Activated T-helper 17 cell treated with anti-CD3 and anti-CD28 coated beads, Interleukin-2, amount 50 U/mL, for 72 hours (primary cell): ENCODE data around the gene VPREB1. TPM values are rescaled to one million over a fixed set of nuclear protein-coding genes. Genes with fewer than 3 reads are reported as not detected.

ENCODE experiments used
- ATAC-seq: fragments of 150-1000 bp; cut with Tn5 transposase; replicated peaks from 2 replicates; pipeline ENCODE4 v1.10.0; 2021; ENCODE audit warnings: mild to moderate bottlenecking, moderate library complexity
- H3K27ac Mint-ChIP-seq: one replicate; pipeline ENCODE4 v1.8.0; 2022; ENCODE audit warnings: mixed read lengths
- H3K27me3 Mint-ChIP-seq: one replicate; pipeline ENCODE4 v1.8.0; 2022; ENCODE audit warnings: mixed read lengths
- H3K36me3 Mint-ChIP-seq: one replicate; pipeline ENCODE4 v1.8.0; 2022; ENCODE audit warnings: low read depth, mild to moderate bottlenecking, mixed read lengths
- H3K4me1 Mint-ChIP-seq: one replicate; pipeline ENCODE4 v1.8.0; 2022; ENCODE audit warnings: mixed read lengths
- H3K4me3 Mint-ChIP-seq: one replicate; pipeline ENCODE4 v1.8.0; 2022; ENCODE audit warnings: mild to moderate bottlenecking, mixed read lengths
- H3K9me3 Mint-ChIP-seq: one replicate; pipeline ENCODE4 v1.8.0; 2022; ENCODE audit warnings: mixed read lengths
- total RNA-seq, 2 donors: library from RNA; stranded (reverse); gene quantifications; one replicate each; pipeline ENCODE4 v1.2.3, GENCODE V29; 2022

The VPREB1 gene
- total RNA-seq, 2 donors from 2014 or later = not detected

DNA sequence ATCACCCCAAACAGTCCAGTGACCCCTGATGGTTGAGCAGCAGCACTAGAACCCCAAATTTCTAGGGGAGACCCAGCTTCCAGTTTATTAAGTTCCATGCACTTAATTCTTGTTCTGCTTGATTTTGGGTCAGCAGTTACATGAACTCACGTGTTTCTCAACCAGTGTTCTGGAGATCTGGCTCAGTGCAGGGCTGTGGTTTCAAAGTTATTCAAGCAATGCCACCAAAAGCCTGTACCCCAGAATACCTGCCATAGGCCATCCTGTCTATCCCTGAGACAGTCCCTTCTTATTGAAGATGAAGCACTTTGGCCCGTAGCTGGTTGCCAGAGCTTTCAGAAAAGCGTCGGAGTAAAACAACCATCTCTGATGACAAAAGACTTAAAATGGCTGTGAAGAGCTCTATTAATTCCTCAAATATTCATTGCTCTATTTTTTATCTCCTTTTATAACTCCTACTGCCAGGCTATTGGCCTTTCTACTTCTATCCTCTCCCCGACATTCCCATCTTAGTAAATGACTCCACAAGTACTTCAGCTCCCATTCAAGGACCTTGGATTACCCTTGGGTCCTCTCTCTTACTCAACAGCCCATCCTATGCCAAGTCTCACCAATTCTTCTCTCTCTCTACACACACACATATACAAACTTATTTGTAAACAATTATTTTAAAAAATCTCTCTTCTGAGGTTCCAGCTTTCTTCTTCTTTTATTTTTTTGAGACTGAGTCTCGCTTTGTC is 18.0 kb upstream of the VPREB1 start:
- no peaks in the 10 kb centered on the region for H3K4me1 Mint-ChIP-seq
- no peaks in the 10 kb centered on the region for H3K36me3 Mint-ChIP-seq
- H3K4me3 Mint-ChIP-seq = no peak overlapping the region
- H3K27me3 Mint-ChIP-seq = no peaks in the 10 kb centered on the region
- ATAC-seq = no peak
- no peaks in the 10 kb centered on the region for H3K9me3 Mint-ChIP-seq
- no peak overlapping the region for H3K27ac Mint-ChIP-seq

DNA sequence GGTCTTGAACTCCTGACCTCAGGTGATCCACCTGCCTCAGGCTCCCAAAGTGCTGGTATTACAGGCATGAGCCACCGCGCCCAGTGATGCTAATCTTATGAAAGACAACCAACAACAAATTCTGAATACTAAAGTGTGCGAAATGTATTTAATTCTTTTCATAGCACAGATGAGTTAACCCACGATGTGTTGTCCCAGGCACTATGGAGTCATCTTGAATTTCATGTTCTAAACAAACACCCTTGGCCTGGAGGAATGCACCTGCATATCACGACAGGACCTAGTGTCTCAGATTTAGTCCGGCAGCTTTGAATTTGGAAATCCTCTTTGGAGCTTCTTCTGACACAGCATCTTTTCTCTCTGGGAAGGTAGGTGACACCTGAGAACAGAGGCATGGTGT is 16.2 kb upstream of the VPREB1 start:
- Mint-ChIP-seq H3K9me3 (no peaks in the 10 kb centered on the region), H3K4me1 (no peaks in the 10 kb centered on the region), H3K4me3 (no peak overlapping the region), H3K27me3 (no peaks in the 10 kb centered on the region), H3K36me3 (no peaks in the 10 kb centered on the region), H3K27ac (no peak overlapping the region)
- no peak for ATAC-seq

DNA sequence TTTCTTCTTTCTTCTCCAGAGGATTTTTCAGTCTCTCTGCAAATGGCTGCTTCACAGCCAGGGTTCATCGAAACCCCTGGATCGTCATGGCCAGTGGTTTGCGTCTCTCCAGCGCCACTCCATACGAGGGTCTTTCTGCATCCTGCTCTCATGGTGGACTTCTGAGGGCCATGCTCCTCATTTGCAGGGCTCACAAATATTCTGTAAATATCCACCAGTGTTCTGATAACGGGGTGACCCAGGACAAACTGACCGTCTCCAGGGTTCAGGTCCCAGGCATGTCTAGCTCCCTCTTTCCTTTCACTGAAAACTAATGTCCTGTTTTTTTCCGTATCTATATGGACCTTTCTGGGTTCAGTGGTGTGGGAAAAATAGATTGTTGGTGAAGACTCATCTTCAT is 15.7 kb upstream of the VPREB1 start:
- Mint-ChIP-seq H3K27me3 (no peaks in the 10 kb centered on the region), H3K4me3 (no peak overlapping the region), H3K4me1 (no peaks in the 10 kb centered on the region), H3K36me3 (no peaks in the 10 kb centered on the region), H3K9me3 (no peaks in the 10 kb centered on the region), H3K27ac (no peak overlapping the region)
- ATAC-seq = no peak

DNA sequence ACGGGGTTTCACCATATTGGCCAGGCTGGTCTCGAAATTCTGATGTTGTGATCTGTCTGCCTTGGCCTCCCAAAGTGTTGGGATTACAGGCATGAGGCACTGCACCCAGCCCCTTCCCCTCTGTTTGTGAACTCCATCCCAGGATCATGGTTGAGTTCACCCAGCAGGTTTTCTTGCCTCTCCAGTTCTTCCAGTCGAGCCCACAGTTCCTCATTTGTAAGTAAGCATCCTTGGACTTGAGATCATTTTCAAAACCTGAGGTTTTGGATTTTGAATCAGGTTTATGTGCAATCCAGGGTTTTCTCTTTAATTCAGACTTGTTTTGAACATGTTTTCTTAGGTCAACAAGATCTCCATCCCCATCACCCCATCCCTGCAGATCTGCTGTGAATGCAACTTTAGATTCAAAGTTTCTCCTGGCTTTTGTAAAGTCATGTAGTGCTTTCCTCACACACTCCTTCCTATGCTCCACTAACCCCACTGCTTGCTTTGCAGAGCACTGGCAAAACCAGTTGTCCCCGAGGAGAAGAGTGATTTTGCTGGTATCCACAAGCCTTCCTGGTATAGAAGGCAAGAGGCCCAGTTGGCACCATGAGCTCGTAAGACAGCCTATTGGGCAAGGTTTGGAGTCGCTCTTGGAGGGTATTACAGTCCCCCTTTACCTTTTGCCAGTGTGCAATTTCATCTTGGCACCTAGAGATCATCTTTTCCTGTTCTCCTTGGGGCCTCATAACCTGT is 14.7 kb upstream of the VPREB1 start:
- H3K27me3 Mint-ChIP-seq = no peaks in the 10 kb centered on the region

DNA sequence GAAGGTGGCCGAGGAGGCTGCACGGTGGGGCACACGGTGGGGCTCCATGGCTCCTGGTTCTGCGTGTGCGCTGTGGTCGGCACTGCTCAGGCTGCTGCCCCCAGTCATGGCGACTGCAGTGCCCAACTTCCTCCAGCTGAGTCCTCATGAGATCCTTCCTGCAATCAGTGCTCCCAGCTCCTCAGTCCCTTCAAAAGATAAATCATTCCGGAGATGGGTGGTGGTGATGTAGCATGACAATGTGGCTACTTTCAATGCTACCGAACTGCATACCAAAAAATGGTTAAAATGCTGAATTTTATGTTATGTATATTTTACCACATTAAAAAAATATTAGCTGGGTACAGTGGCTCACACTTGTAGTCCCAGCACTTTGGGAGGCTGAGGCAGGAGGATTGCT is 14.1 kb upstream of the VPREB1 start:
- no peak for ATAC-seq
- no peaks in the 10 kb centered on the region for H3K36me3 Mint-ChIP-seq
- no peaks in the 10 kb centered on the region for H3K9me3 Mint-ChIP-seq
- H3K4me3 Mint-ChIP-seq = no peak overlapping the region
- no peak overlapping the region for H3K27ac Mint-ChIP-seq
- H3K4me1 Mint-ChIP-seq = no peaks in the 10 kb centered on the region
- no peaks in the 10 kb centered on the region for H3K27me3 Mint-ChIP-seq

More for the DNA sequence above, 14.7 kb upstream of the VPREB1 start:
- H3K4me3 Mint-ChIP-seq = no peak overlapping the region
- H3K36me3 Mint-ChIP-seq = no peaks in the 10 kb centered on the region
- no peak overlapping the region for H3K27ac Mint-ChIP-seq
- no peaks in the 10 kb centered on the region for H3K9me3 Mint-ChIP-seq
- no peaks in the 10 kb centered on the region for H3K4me1 Mint-ChIP-seq
- no peak for ATAC-seq

DNA sequence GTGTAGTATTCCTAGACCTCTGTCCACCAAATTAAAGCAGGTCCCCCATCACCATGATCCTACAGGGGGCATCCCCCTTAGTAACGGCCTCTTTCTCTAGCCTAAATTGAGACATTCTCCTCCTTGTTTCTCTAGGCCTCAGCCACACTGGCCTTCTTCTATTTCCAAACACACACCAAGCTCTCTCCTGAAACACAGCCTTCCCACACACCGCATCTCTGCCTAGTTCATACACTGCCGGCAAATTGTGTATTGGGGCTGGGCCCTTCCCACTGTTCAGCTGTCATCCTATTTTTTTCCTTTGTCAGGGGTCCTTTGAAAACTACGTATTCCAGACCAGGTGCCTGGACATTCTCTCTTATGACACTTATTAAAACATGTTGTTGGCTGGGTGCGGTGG is 11.5 kb upstream of the VPREB1 start:
- Mint-ChIP-seq H3K4me1 (no peaks in the 10 kb centered on the region), H3K9me3 (no peaks in the 10 kb centered on the region), H3K4me3 (no peak overlapping the region), H3K36me3 (no peaks in the 10 kb centered on the region), H3K27ac (peak overlapping the region; percentile 6), H3K27me3 (no peaks in the 10 kb centered on the region)
- no peak for ATAC-seq

DNA sequence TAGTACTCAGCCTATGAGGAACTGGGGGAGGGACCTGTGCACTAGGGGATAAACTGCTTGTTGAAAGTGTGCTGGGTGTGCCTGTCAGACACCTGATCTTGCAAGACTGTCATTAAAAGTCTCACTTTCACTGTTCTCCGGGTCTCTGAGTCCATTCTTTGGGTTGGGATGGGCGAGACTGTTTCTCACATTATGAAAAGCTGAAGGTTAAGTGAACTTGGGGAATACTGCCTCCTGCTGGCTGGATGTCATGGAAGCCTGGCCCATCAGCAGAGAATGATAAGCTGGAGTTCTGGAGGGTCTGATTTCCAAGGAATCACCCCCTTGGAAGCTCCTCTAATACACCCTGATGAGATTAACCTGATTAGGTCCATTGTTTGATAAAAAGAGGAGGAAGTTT is 9.0 kb upstream of the VPREB1 start:
- Mint-ChIP-seq H3K9me3 (no peaks in the 10 kb centered on the region), H3K36me3 (no peaks in the 10 kb centered on the region), H3K27ac (peak overlapping the region; percentile 20), H3K27me3 (peaks cover 4% of the 10 kb centered on the region), H3K4me1 (no peaks in the 10 kb centered on the region), H3K4me3 (no peak overlapping the region)
- ATAC-seq = peak; percentile 63

DNA sequence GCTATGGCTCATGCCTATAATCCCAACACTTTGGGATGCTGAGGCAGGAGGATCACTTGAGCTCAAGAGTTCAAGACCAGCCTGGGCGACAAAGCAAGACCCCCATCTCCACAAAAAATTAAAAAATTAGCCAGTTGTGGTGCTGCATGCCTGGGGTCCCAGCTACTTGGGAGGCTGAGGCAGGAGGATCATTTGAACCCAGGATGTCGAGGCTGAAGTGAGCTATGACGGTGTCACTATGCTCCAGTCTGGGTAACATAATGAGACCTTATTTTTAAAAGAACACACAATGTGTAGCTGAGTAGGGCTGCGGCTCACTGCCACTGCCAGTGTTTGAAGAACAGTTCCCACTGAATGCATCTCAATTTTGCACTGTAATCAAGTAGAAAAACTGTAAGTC is 7.1 kb upstream of the VPREB1 start:
- Mint-ChIP-seq H3K9me3 (no peaks in the 10 kb centered on the region), H3K36me3 (no peaks in the 10 kb centered on the region), H3K4me1 (no peaks in the 10 kb centered on the region), H3K4me3 (no peak overlapping the region), H3K27ac (no peak overlapping the region), H3K27me3 (peaks cover 11% of the 10 kb centered on the region)
- no peak for ATAC-seq

DNA sequence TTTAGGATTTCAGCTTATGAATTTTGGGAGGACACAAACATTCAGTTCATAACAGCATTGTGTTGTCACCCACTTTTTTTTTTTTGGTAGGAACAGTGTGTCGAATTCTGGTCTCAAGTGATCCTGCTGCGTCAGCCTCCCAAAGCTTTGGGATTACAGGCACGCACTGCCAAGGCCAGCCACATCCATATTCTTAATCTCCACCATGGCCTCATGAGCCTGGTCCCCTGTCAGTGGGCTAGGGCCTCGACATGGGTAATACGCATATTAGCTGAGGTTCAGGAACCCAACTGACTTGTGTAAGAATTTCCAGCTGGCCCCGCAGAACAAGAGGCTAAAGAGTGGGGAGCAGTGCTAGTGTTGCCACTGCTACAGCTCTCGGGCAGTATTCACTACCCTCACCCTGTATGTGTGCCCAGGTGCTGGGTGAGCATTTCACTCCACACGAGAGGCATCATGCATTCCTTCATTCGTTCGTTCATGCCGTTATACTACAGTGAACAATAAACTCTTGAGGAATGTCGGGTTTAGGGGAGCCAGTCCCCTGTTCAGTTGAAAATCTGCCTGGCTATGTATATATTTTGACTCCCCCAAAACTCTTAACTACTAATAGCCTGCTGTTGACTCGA is 5.2 kb upstream of the VPREB1 start:
- H3K4me3 Mint-ChIP-seq = no peak overlapping the region
- H3K27me3 Mint-ChIP-seq = peaks cover 14% of the 10 kb centered on the region
- no peaks in the 10 kb centered on the region for H3K9me3 Mint-ChIP-seq
- H3K36me3 Mint-ChIP-seq = no peaks in the 10 kb centered on the region
- no peak for ATAC-seq
- no peaks in the 10 kb centered on the region for H3K4me1 Mint-ChIP-seq
- no peak overlapping the region for H3K27ac Mint-ChIP-seq

DNA sequence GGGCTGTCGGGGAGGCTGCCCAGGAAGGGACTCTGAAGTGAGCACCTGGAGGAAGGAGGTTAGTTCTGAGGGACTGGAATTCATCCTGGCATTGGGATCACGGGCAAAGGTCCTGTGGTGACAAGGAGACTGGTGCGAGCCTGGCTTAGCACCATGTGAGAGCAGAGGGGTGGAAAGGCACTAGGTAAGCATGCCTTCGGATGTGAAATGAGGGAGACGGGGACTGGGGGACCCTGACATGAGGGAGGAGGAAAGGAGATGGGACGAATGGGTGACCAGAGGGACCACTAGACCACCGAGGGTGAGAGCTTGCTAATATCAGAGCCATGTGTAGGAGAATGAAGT is 3.1 kb upstream of the VPREB1 start:
- Mint-ChIP-seq H3K27ac (no peak overlapping the region), H3K36me3 (no peaks in the 10 kb centered on the region), H3K9me3 (no peaks in the 10 kb centered on the region), H3K4me1 (no peaks in the 10 kb centered on the region), H3K27me3 (peaks cover 16% of the 10 kb centered on the region), H3K4me3 (no peak overlapping the region)
- no peak for ATAC-seq

DNA sequence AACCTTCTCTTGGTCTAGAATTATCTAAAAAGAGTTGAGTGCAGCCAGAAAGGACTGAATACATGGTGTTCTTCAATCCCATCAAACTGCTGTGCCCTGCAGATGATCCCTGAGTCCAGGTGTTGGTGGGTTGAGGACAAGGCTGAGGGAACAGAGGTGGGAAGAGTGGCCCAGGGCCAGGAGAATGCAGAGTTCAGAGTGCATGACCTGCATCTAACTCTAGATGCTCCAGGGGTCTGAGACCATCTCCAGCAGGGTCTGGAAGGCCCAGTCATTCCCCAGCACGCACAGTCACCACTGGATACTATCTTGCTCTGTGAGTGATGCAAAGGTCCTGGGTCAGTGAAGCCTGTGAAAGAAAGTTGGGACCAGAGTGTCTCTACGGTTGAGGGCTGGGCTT is 2.1 kb upstream of the VPREB1 start:
- Mint-ChIP-seq H3K27me3 (peaks cover 16% of the 10 kb centered on the region), H3K4me1 (no peaks in the 10 kb centered on the region), H3K27ac (no peak overlapping the region), H3K36me3 (no peaks in the 10 kb centered on the region), H3K9me3 (no peaks in the 10 kb centered on the region), H3K4me3 (no peak overlapping the region)
- no peak for ATAC-seq

DNA sequence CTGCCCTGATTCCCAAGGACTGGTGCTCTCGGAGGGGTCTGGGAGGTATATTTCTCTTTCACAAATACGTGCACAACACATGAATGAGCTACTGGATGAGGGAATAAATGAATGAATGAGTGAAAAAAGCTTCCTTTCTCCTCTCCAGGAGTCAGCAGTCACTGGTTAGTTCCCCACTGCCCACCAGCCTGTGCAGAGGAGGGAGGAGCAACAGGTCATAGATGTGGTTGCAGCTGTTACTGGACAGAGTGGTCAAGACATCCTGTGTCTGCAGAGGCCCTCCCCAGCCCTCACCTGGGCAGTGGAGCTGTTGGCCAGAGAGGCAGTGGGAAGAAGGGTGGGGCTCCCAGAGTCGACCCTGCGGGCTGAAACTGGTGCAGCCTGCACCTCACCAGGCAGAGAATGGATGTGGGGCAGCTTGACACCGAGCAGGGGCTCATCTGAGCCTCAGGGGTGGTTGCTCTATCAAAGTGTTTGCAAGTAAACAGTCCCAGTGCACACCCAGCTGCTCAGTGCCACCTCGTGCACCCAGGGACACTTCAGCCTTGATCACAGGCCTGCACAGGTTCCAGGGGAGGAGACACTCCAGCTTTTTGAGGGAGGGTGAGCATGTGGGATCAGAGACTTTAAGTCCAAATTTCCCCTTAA is 1.4 kb upstream of the VPREB1 start:
- Mint-ChIP-seq H3K4me1 (peaks cover 2% of the 10 kb centered on the region), H3K27me3 (peaks cover 16% of the 10 kb centered on the region), H3K36me3 (no peaks in the 10 kb centered on the region), H3K9me3 (no peaks in the 10 kb centered on the region), H3K27ac (no peak overlapping the region), H3K4me3 (no peak overlapping the region)
- ATAC-seq = no peak

DNA sequence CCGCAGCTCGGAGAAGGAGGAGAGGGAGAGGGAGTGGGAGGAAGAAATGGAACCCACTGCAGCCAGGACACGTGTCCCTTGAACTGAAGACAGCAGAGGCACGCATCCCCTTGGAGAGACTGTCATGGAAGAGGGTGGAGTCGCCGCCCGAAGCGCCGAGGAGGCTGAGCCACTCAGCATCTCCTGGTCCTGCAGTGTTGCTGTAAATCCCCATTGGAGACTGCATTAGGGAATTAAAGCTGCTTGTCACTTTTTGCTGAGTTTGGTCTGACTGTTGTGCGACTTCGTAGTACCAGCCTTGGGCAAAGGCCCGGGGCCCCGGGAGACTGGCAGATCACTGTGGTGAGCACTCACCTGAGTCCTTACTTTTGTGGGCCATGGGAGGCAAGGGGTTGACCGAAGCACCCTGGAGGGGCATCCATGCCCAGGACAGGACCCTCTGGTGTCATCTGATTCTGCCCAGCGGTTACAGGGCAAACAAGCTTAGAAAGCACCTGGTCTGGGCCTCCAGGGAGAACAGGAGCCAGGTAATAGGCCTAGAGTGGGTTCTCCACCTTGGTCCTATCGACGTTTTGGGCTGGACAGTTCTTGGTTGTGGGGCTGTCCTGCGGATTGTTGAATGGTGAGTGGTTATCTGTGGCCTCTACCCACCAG is 797 bp downstream of the VPREB1 start:
- no peak for ATAC-seq

DNA sequence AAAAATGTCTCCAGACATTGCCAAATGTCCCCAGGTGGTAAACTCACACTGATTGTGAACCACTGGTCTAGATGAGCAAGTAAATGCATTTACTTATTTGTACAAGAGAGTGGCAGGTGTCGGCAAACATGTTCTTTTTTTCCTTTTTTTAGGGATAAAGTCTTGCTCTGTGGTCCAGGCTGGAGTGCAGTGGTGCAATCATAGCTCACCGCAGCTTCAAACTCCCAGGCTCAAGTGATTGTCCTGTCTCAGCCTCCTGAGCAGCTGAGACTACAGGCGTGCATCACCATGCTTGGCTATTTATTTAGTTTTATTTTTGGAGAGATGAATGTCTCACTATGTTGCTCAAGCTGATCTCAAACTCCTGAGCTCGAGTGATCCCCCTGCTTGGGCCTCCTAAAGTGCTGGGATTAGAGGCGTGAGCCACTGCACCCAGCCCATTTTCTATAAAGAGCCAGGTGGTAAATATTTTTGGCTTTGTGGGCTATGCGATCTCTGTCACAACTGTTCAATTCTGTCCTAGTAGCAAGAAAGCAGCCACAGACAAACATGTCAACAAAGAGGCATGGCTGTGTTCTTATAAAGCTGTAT is 1.4 kb downstream of the VPREB1 start:
- no peaks in the 10 kb centered on the region for H3K36me3 Mint-ChIP-seq
- no peak overlapping the region for H3K4me3 Mint-ChIP-seq
- peaks cover 16% of the 10 kb centered on the region for H3K4me1 Mint-ChIP-seq

More for the DNA sequence above, 797 bp downstream of the VPREB1 start:
- peaks cover 16% of the 10 kb centered on the region for H3K4me1 Mint-ChIP-seq
- no peak overlapping the region for H3K4me3 Mint-ChIP-seq
- no peaks in the 10 kb centered on the region for H3K9me3 Mint-ChIP-seq
- H3K36me3 Mint-ChIP-seq = no peaks in the 10 kb centered on the region
- peaks cover 14% of the 10 kb centered on the region for H3K27me3 Mint-ChIP-seq
- no peak overlapping the region for H3K27ac Mint-ChIP-seq

More for the DNA sequence above, 1.4 kb downstream of the VPREB1 start:
- Mint-ChIP-seq H3K27me3 (peaks cover 10% of the 10 kb centered on the region), H3K9me3 (no peaks in the 10 kb centered on the region), H3K27ac (no peak overlapping the region)
- no peak for ATAC-seq
